T-helper 1 cell treated with Interleukin-12 subunit alpha and Interleukin-12 subunit beta and Interleukin-4 antibody, amounts not matched to agents 30 μg/mL and 1 μg/mL, for 36 hours (primary cell): ENCODE data around the gene ADCY7.
"Not testable (repeated sequence)": the region's sequence is repeated elsewhere in the genome, so short reads cannot be mapped to it uniquely, and the experiment has no call there.

Experiments used
- H3K27ac Mint-ChIP-seq: one replicate; pipeline ENCODE4 v1.8.0; 2021; ENCODE audit warnings: mild to moderate bottlenecking, mixed read lengths
- H3K27me3 Mint-ChIP-seq: one replicate; pipeline ENCODE4 v1.8.0; 2021; ENCODE audit warnings: low read depth, mixed read lengths
- H3K36me3 Mint-ChIP-seq: one replicate; pipeline ENCODE4 v1.8.0; 2021; ENCODE audit warnings: low read depth, mixed read lengths
- H3K4me1 Mint-ChIP-seq: one replicate; pipeline ENCODE4 v1.8.0; 2021; ENCODE audit warnings: low read depth, mixed read lengths
- H3K4me3 Mint-ChIP-seq: one replicate; pipeline ENCODE4 v1.8.0; 2021; ENCODE audit warnings: mild to moderate bottlenecking, moderate library complexity, mixed read lengths
- H3K9me3 Mint-ChIP-seq: one replicate; pipeline ENCODE4 v1.8.0; 2021; ENCODE audit warnings: mixed read lengths

Gene ADCY7

GRCh38 chr16:50266337-50267091 lies at the start of gene ADCY7:
Gene ADCY7 (plus strand): TSS chr16:50266551. CDS start chr16:50288180, 21,629 bp downstream.
- Mint-ChIP-seq H3K36me3 (peaks cover 23% of the 10 kb centered on the region), H3K27me3 (no peaks in the 10 kb centered on the region), H3K9me3 (no peaks in the 10 kb centered on the region), H3K27ac (peak within 1 kb of the TSS; percentile 95), H3K4me1 (peaks cover 68% of the 10 kb centered on the region), H3K4me3 (peak within 1 kb of the TSS; percentile 95)

DNA sequence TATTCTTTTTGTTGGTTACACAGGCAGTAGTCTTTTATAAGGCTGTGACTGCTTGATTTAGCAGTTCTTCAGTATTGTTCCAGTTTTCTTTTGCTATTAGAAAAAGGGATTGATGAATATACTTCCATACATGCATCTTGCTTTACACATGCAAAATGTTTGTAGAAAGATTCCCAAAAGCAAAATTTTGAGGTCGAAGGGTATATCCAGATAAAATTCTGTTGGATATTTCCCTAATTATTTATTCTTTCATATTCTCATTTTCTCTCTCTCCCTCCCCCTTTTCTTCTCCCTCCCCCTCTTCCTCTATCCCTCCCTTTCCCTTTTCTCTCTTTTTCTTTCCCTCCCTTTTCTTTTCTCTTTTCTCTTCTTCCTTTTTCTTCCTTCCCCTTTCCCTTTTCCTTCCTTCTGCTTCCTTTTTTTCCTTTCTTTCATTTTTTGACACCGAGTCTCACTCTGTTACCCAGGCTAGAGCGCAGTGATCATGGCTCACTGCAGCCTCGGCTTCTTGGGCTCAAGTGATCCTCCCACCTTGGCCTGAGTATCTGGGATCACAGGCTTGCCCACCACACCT lies 46.9 kb upstream of the ADCY7 start:
- H3K9me3 Mint-ChIP-seq = no peaks in the 10 kb centered on the region
- no peak overlapping the region for H3K27ac Mint-ChIP-seq
- peaks cover 27% of the 10 kb centered on the region for H3K4me1 Mint-ChIP-seq
- no peaks in the 10 kb centered on the region for H3K27me3 Mint-ChIP-seq
- no peak overlapping the region for H3K4me3 Mint-ChIP-seq
- peaks cover 24% of the 10 kb centered on the region for H3K36me3 Mint-ChIP-seq

DNA sequence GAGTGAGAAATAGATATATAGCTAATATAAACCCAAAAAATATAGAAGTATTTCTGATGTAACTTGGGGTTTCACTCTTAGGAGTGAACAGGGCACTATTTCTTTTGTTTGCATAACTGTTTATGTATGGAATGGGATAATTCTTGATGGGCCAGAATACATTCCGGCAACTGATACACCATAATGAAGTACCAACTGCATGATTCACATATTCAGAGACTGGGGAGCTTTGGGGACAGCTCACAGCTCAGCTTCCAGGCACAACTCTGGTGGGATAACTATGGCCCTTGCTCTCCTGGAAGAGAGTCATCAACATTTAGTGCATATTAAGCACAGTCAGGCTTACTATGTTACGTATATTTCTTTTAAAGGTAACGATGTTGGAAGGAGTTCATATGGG lies 42.1 kb upstream of the ADCY7 start:
- Mint-ChIP-seq H3K36me3 (peaks cover 27% of the 10 kb centered on the region), H3K9me3 (no peaks in the 10 kb centered on the region), H3K27me3 (no peaks in the 10 kb centered on the region), H3K4me3 (no peak overlapping the region), H3K4me1 (peaks cover 9% of the 10 kb centered on the region), H3K27ac (no peak overlapping the region)

DNA sequence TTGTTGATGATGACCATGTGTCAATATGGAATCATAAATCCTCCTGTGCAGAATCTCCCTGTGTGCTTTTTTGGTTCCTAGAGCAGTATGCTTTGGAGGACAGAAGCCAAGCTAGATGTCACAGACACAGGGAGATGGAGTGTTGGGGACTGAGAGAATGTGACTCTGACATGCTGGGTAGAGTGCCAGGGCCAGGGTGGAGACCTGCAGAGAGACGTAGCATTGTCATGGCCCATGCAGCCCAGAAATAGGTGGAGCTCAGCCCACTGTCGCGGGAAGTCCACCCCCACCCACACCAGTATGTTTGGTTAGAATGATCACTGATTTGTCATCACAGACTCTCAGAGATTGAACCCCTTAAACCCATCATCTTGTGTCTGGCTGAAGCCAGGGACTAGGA lies 39.2 kb upstream of the ADCY7 start:
- no peaks in the 10 kb centered on the region for H3K27me3 Mint-ChIP-seq
- H3K4me1 Mint-ChIP-seq = peaks cover 7% of the 10 kb centered on the region
- H3K36me3 Mint-ChIP-seq = peaks cover 28% of the 10 kb centered on the region
- H3K27ac Mint-ChIP-seq = no peak overlapping the region
- no peaks in the 10 kb centered on the region for H3K9me3 Mint-ChIP-seq
- no peak overlapping the region for H3K4me3 Mint-ChIP-seq

- H3K4me1 Mint-ChIP-seq = peaks cover 7% of the 10 kb centered on the region
- H3K27ac Mint-ChIP-seq = no peak overlapping the region
- no peak overlapping the region for H3K4me3 Mint-ChIP-seq
- H3K9me3 Mint-ChIP-seq = no peaks in the 10 kb centered on the region
- no peaks in the 10 kb centered on the region for H3K27me3 Mint-ChIP-seq
- peaks cover 28% of the 10 kb centered on the region for H3K36me3 Mint-ChIP-seq
Measured at GRCh38 chr16:50227665-50228064, 38.7 kb upstream of the ADCY7 start.

DNA sequence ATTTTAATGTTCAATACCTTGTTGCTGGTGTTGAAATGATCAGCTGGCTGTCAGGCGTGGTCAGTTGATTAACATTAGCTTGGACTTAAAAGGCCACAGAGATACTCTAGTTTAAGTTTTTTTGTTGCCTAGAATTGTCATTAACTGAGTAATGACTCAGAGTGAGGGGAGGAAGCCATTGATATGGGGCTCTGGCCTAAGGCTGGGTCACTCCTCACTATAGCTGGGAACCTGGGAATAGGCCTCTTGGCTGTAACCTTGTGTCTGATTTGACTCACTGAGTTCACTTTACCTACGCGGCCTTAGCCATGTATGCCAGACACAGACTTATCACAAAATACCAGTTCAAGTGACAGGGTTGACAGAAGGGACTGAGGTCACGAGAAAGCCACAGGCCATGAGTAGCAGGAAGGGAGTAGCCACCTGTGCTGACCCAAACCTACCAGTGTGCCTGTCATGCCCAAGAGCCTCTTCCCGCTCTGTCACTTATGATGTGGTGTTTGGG lies 37.9 kb upstream of the ADCY7 start:
- Mint-ChIP-seq H3K36me3 (peaks cover 22% of the 10 kb centered on the region), H3K27ac (no peak overlapping the region), H3K9me3 (no peaks in the 10 kb centered on the region), H3K4me3 (no peak overlapping the region), H3K4me1 (peaks cover 6% of the 10 kb centered on the region), H3K27me3 (no peaks in the 10 kb centered on the region)

GRCh38 chr16:50229149-50229726 lies 37.1 kb upstream of the ADCY7 start:
- H3K4me1 Mint-ChIP-seq = peaks cover 6% of the 10 kb centered on the region
- no peaks in the 10 kb centered on the region for H3K27me3 Mint-ChIP-seq
- H3K36me3 Mint-ChIP-seq = peaks cover 19% of the 10 kb centered on the region
- no peak overlapping the region for H3K4me3 Mint-ChIP-seq
- H3K27ac Mint-ChIP-seq = no peak overlapping the region
- no peaks in the 10 kb centered on the region for H3K9me3 Mint-ChIP-seq

DNA sequence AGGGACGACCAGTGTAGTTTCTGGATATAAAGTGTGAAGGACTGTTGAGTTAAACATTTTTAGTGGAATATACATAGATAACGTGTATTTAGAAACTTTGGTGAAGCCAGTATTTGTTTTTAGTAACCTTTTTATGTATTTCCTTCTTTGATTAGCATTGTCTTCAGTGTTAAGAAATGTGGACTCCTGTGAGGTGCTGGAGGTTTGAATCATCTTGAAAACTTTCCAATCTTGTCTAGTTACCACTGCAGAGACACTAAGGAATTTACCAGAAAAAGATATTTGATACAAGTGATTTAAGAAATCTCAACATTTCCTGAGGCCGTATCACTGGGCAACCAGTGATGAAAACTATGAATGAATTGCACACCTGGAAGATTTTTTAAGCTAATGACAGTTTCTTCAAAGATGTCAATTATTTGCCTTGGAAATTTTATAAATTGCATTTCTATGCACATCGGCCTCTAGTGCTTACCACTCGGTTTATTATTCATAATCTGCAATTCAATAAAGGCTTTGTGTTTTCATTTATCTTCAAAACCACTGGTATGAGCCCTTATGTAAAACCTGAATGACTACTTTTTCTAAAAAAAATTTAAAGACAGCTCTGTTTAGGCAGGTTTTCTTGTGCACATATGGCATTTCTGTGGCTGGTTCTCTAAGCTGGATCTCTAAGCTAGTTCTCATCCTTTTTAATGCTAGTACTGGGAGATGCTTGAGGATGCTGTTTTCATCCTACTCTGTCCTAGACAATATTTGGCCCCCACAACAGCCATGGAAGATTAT lies 31.4 kb upstream of the ADCY7 start:
- no peak overlapping the region for H3K27ac Mint-ChIP-seq
- H3K4me1 Mint-ChIP-seq = no peaks in the 10 kb centered on the region
- H3K9me3 Mint-ChIP-seq = no peaks in the 10 kb centered on the region
- H3K27me3 Mint-ChIP-seq = peaks cover 4% of the 10 kb centered on the region
- H3K4me3 Mint-ChIP-seq = no peak overlapping the region
- H3K36me3 Mint-ChIP-seq = peaks cover 3% of the 10 kb centered on the region

GRCh38 chr16:50235581-50235980 lies 30.8 kb upstream of the ADCY7 start:
- no peaks in the 10 kb centered on the region for H3K4me1 Mint-ChIP-seq
- H3K27me3 Mint-ChIP-seq = peaks cover 9% of the 10 kb centered on the region
- no peaks in the 10 kb centered on the region for H3K9me3 Mint-ChIP-seq
- H3K36me3 Mint-ChIP-seq = peaks cover 1% of the 10 kb centered on the region
- H3K27ac Mint-ChIP-seq = no peak overlapping the region
- no peak overlapping the region for H3K4me3 Mint-ChIP-seq

GRCh38 chr16:50238314-50238713 lies 28.0 kb upstream of the ADCY7 start:
- no peaks in the 10 kb centered on the region for H3K4me1 Mint-ChIP-seq
- H3K9me3 Mint-ChIP-seq = no peaks in the 10 kb centered on the region
- no peaks in the 10 kb centered on the region for H3K36me3 Mint-ChIP-seq
- no peak overlapping the region for H3K27ac Mint-ChIP-seq
- H3K4me3 Mint-ChIP-seq = no peak overlapping the region
- peaks cover 24% of the 10 kb centered on the region for H3K27me3 Mint-ChIP-seq

- no peak overlapping the region for H3K27ac Mint-ChIP-seq
- H3K27me3 Mint-ChIP-seq = peaks cover 24% of the 10 kb centered on the region
- no peak overlapping the region for H3K4me3 Mint-ChIP-seq
- H3K4me1 Mint-ChIP-seq = no peaks in the 10 kb centered on the region
- H3K36me3 Mint-ChIP-seq = no peaks in the 10 kb centered on the region
- H3K9me3 Mint-ChIP-seq = no peaks in the 10 kb centered on the region
Measured at GRCh38 chr16:50238868-50239301, 27.5 kb upstream of the ADCY7 start.

- not testable (repeated sequence) for H3K4me3 Mint-ChIP-seq, H3K9me3 Mint-ChIP-seq, H3K36me3 Mint-ChIP-seq, H3K27ac Mint-ChIP-seq
- Mint-ChIP-seq H3K27me3 (peaks cover 20% of the 10 kb centered on the region), H3K4me1 (peaks cover 13% of the 10 kb centered on the region)
Measured at GRCh38 chr16:50243024-50243423, 23.3 kb upstream of the ADCY7 start.

DNA sequence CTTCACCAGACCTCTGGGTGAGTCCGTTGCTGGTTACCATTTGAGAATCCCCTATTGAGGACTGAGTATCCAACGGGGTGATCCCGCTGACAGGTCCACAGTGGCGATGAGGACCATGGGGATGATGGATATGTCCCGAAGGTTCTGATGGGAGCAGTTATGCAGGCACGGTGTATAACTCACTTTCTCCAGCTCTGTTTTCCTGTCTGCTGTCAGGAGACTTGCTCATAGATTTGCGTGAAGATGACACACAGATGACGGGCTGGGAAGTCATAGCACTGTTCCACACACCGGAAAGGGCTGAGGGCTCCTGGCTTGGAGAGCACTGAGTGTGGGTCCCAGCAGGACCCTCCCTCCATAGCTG lies 22.2 kb upstream of the ADCY7 start:
- peaks cover 15% of the 10 kb centered on the region for H3K4me1 Mint-ChIP-seq

DNA sequence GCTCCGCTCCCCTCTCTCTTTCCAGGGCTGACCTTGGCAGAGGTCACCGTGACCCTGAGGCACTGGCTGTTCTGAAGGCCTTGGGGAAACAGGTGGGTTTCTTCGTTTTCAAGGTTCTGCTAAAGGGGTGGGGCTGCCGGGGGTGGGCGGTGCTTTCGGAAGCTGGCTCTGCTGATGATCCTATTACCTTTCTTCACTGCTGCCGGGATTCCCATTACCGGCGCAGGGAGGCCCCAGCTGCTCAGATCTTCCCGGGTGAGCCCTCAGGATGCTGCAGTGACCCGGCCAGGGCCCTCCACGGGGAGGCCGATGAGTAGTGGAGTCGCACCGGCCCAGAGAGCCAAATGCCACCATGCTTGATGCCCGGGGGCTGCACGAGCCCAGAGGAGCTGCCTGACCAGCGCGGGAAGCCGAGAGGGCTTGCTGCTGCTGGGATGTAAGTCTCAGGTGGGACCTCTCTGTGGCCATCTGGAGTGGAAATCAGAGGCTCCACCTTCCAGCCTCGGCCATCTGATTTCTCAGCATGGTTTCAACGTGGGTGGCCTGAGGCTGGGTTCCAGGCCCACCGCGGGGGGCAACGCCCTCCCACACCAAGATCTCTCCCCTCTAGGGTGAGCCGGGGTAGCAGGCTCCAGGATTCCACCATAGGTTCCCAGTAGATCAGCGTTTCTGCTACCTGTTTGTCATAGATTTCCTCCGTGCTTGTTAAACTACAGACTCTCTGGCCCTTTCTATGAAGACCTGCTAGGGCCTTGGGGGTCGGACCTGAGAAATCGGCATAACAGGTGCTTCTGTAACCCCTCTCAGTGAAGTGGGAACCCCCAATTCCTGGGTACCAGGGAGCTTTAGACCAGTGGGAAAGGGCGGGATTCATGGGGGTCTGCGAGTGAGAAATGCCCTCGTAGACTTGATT lies 21.6 kb upstream of the ADCY7 start:
- H3K27ac Mint-ChIP-seq = peak overlapping the region; percentile 63
- H3K9me3 Mint-ChIP-seq = no peaks in the 10 kb centered on the region
- no peaks in the 10 kb centered on the region for H3K36me3 Mint-ChIP-seq
- peaks cover 17% of the 10 kb centered on the region for H3K4me1 Mint-ChIP-seq
- peak overlapping the region; percentile 79 for H3K4me3 Mint-ChIP-seq
- H3K27me3 Mint-ChIP-seq = peaks cover 20% of the 10 kb centered on the region

More for the DNA sequence above, 22.2 kb upstream of the ADCY7 start:
- Mint-ChIP-seq H3K27ac (no peak overlapping the region), H3K4me3 (no peak overlapping the region), H3K27me3 (peaks cover 20% of the 10 kb centered on the region), H3K9me3 (no peaks in the 10 kb centered on the region), H3K36me3 (no peaks in the 10 kb centered on the region)
